Endothelial cell of umbilical vein (primary cell): Measurements from ENCODE around the gene ANAPC2. TPM values are rescaled to one million over a fixed set of nuclear protein-coding genes. Genes with fewer than 3 reads are reported as not detected.

ENCODE experiments used
- BruUV-seq: library from RNA; stranded (reverse); fragments of 400-500 nt; replicated peaks from 2 replicates; lab custom pipeline; 2021; lab: Mats Ljungman, UMichigan
- CTCF ChIA-PET: fragments of 300-600, 350-600 bp; sonication (Branson Sonifier 250); formaldehyde crosslinking; loops from one replicate; lab custom pipeline; 2021; ENCODE audit warnings: antibody characterized with exemption, inconsistent platforms; lab: Charles Lee
- POLR2A ChIA-PET: fragments of 300-600, 350-600 bp; sonication (Branson Sonifier 250); formaldehyde crosslinking; loops from one replicate; lab custom pipeline; 2021; ENCODE audit warnings: antibody characterized with exemption, inconsistent platforms; lab: Charles Lee
- DNase-seq: peaks from one replicate; pipeline ENCODE4 v3.0.0-alpha.2; 2011; ENCODE audit warnings: low read depth, low spot score
- FAIRE-seq: peaks from 2 replicates; lab custom pipeline; 2011; peaks lifted over from hg19 to GRCh38; lab: Jason Lieb, UNC
- H2AFZ ChIP-seq: 2 replicates; pipeline ENCODE4 v1.6.0; 2012; ENCODE audit warnings: low read depth, low read length, control low read depth, inconsistent platforms
- H3K27ac ChIP-seq: 2 replicates; pipeline ENCODE4 v1.5.1; 2011; ENCODE audit warnings: low read depth, mild to moderate bottlenecking, control low read depth, low read length, moderate library complexity; ENCODE audit not compliant: insufficient read depth
- H3K27me3 ChIP-seq, 2 experiments: 2 replicates each; pipeline versions ENCODE4 v1.6.0 to v1.6.1; 2011; ENCODE audit warnings: low read length in 2 of 2, mixed read lengths in 1 of 2; ENCODE audit not compliant: control insufficient read depth in 2 of 2, insufficient read depth in 2 of 2
- H3K36me3 ChIP-seq, 2 experiments: 2 replicates in 1 of 2; 3 replicates in 1 of 2; pipeline ENCODE4 v1.5.1; 2011; ENCODE audit warnings: low read length in 2 of 2, mild to moderate bottlenecking in 1 of 2, moderate library complexity in 1 of 2; ENCODE audit not compliant: control insufficient read depth in 2 of 2, insufficient read depth in 2 of 2; ENCODE audit errors: extremely low read depth in 1 of 2
- H3K4me1 ChIP-seq: 3 replicates; pipeline ENCODE4 v1.5.1; 2011; ENCODE audit warnings: mild to moderate bottlenecking, low read length; ENCODE audit not compliant: control insufficient read depth, insufficient read depth; ENCODE audit errors: extremely low read depth
- H3K4me2 ChIP-seq: 2 replicates; pipeline ENCODE4 v1.6.1; 2011; ENCODE audit warnings: low read length, control low read depth, mixed read lengths; ENCODE audit not compliant: insufficient read depth
- H3K4me3 ChIP-seq, 3 experiments: fragments of 200-600 bp in 1 of 3; sonication (generic), shearing (Covaris generic) in 1 of 3; replicated peaks in 1 of 3; 2 replicates each; pipeline ENCODE4 v1.5.1; 2011 to 2016; ENCODE audit warnings: control low read depth in 3 of 3, low read length in 3 of 3, mild to moderate bottlenecking in 2 of 3, inconsistent platforms in 1 of 3, low read depth in 1 of 3, moderate library complexity in 1 of 3; ENCODE audit not compliant: insufficient read depth in 1 of 3
- H3K79me2 ChIP-seq: 2 replicates; pipeline ENCODE4 v1.6.0; 2012; ENCODE audit warnings: low read length, inconsistent platforms; ENCODE audit not compliant: control insufficient read depth, insufficient read depth
- H3K9ac ChIP-seq: replicated peaks from 2 replicates; pipeline ENCODE3; 2011; ENCODE audit warnings: low read length, control low read depth; ENCODE audit not compliant: insufficient read depth; ENCODE audit errors: extremely low read depth
- H3K9me1 ChIP-seq: replicated peaks from 3 replicates; pipeline ENCODE4 v1.6.0; 2011; ENCODE audit warnings: mild to moderate bottlenecking, low read length; ENCODE audit not compliant: control insufficient read depth, insufficient read depth; ENCODE audit errors: extremely low read depth
- H3K9me3 ChIP-seq: replicated peaks from 2 replicates; pipeline ENCODE4 v1.5.1; 2012; ENCODE audit warnings: low read length, inconsistent platforms; ENCODE audit not compliant: control insufficient read depth, insufficient read depth
- H4K20me1 ChIP-seq: replicated peaks from 2 replicates; pipeline ENCODE3; 2011; ENCODE audit warnings: mild to moderate bottlenecking, low read length; ENCODE audit not compliant: control insufficient read depth, insufficient read depth; ENCODE audit errors: extremely low read depth
- CTCF ChIP-seq, 2 donors: IDR thresholded peaks; 1 replicate in 1 of 2; 2 replicates in 1 of 2; pipeline ENCODE4 v1.5.1; 2011; ENCODE audit warnings: low read length in 2 of 2, mild to moderate bottlenecking in 2 of 2, moderate library complexity in 2 of 2, control low read depth in 1 of 2, inconsistent platforms in 1 of 2, low read depth in 1 of 2; ENCODE audit not compliant: insufficient read depth in 1 of 2; ENCODE audit errors: extremely low read depth in 1 of 2
- EZH2 ChIP-seq: IDR thresholded peaks from 2 replicates; pipeline ENCODE4 v1.6.1; 2012; ENCODE audit warnings: borderline replicate concordance, low read depth, mild to moderate bottlenecking, moderate library complexity, low read length, inconsistent platforms; ENCODE audit not compliant: severe bottlenecking
- FOS ChIP-seq: IDR thresholded peaks from 2 replicates; pipeline ENCODE4 v1.6.1; 2011; ENCODE audit warnings: mild to moderate bottlenecking, low read length, moderate library complexity, borderline replicate concordance; ENCODE audit not compliant: insufficient read depth
- GATA2 ChIP-seq: IDR thresholded peaks from 2 replicates; pipeline ENCODE4 v1.7.0; 2011; ENCODE audit warnings: low read depth, mild to moderate bottlenecking, moderate library complexity, mixed read lengths, low read length; ENCODE audit not compliant: insufficient read length, insufficient read depth
- JUN ChIP-seq: IDR thresholded peaks from 2 replicates; pipeline ENCODE4 v1.6.1; 2011; ENCODE audit warnings: borderline replicate concordance, low read depth; ENCODE audit not compliant: insufficient read length, insufficient read depth
- MAX ChIP-seq: IDR thresholded peaks from 2 replicates; pipeline ENCODE4 v1.6.1; 2011; ENCODE audit not compliant: insufficient read depth, insufficient read length
- MYC ChIP-seq: IDR thresholded peaks from one replicate; pipeline ENCODE4 v1.6.1; 2011; ENCODE audit warnings: mild to moderate bottlenecking, low read depth, low read length
- POLR2A ChIP-seq: IDR thresholded peaks from 2 replicates; pipeline ENCODE4 v1.6.1; 2012; ENCODE audit warnings: low read depth, mild to moderate bottlenecking, control low read depth, low read length
- POLR2AphosphoS5 ChIP-seq: IDR thresholded peaks from 2 replicates; pipeline ENCODE4 v1.6.1; 2012; ENCODE audit warnings: low read depth, mild to moderate bottlenecking, control low read depth, low read length, moderate library complexity; ENCODE audit not compliant: insufficient read depth
- dilution Hi-C: fragments of 300-500 bp; cut with MboI; formaldehyde crosslinking; loops from one replicate; pipeline ENCODE4 v1.15.0; 2019; ENCODE audit warnings: low sequenced_read_pairs; ENCODE audit not compliant: extremely low pct_ligation_motif_present
- intact Hi-C: fragments of 100-400 bp; cut with micrococcal nuclease; formaldehyde crosslinking; loops from one replicate; pipeline ENCODE4 v1.10.0; 2022
- polyA plus RNA-seq, 4 experiments: library from polyadenylated mRNA; depleted of rRNA in 3 of 4; stranded (reverse) in 3 of 4; unstranded in 1 of 4; fragments of >200 nt; gene quantifications; 2 replicates each; pipeline versions ENCODE4 v1.2.1 to v1.2.3, GENCODE V29; 2011 to 2012; ENCODE audit warnings: missing spikeins in 1 of 4
- total RNA-seq: library from RNA; stranded (reverse); gene quantifications from 2 replicates; pipeline ENCODE4 v1.2.3, GENCODE V29; 2021

The ANAPC2 gene
- total and polyA plus RNA-seq, 2 donors (not counting 3 experiments of a cell fraction or from before 2014, with no cell fraction given), result 44.8 to 69.2 TPM

- dilution Hi-C loops, result no loop called here
- no peak for FAIRE-seq
These were observed 42.4 kb downstream of the ANAPC2 start for GRCh38 chr9:137145731-137146526.

GRCh38 chr9:137143459-137143858 lies 44.9 kb downstream of the ANAPC2 start:
- DNase-seq, result no peak
- intact Hi-C loops, result no loop called here
- POLR2A ChIA-PET, result no interaction called here
- Histone ChIP-seq H3K27ac (no peak overlapping the region), H3K9me1 (no peaks in the 10 kb centered on the region), H4K20me1 (no peaks in the 10 kb centered on the region), H3K4me1 (no peaks in the 10 kb centered on the region), H3K79me2 (no peaks in the 10 kb centered on the region), H3K4me3 (no peak overlapping the region), H3K4me2 (no peak overlapping the region), H3K27me3 (peaks cover 19 to 20% of the 10 kb centered on the region in 2 experiments), H3K9me3 (no peaks in the 10 kb centered on the region), H2AFZ (no peak overlapping the region), H3K9ac (no peak overlapping the region), H3K36me3 (no peaks in the 10 kb centered on the region)
- no peak for FAIRE-seq
- TF ChIP-seq FOS, result no peak
- no peak for TF ChIP-seq POLR2A
- no peak for TF ChIP-seq JUN
- no peak for TF ChIP-seq EZH2
- no peak for TF ChIP-seq MYC
- no peak for TF ChIP-seq CTCF (IDR thresholded peaks at IDR 0.05; ENCODE audit: extremely low read depth in 1 of 2, insufficient read depth in 1 of 2, low read depth in 1 of 2, low read length in 2 of 2)
- TF ChIP-seq POLR2AphosphoS5, result no peak
- no peak for TF ChIP-seq GATA2
- no peak for TF ChIP-seq MAX
- BruUV-seq, result no TSS peak
- dilution Hi-C loops, result no loop called here
- CTCF ChIA-PET, result no interaction called here

More at GRCh38 chr9:137145731-137146526, 42.4 kb downstream of the ANAPC2 start:
- no peaks in the 10 kb centered on the region for H4K20me1 ChIP-seq
- no peak for DNase-seq
- H3K9me1 ChIP-seq, result no peaks in the 10 kb centered on the region
- intact Hi-C loops, result no loop called here
- TF ChIP-seq FOS, result no peak
- H3K79me2 ChIP-seq, result no peaks in the 10 kb centered on the region
- no peak overlapping the region for H2AFZ ChIP-seq
- CTCF ChIA-PET, result no interaction called here
- no peaks in the 10 kb centered on the region for H3K9me3 ChIP-seq
- POLR2A ChIA-PET, result interaction anchor here (0.8 kb wide), 1 partner anchor 95 kb away, joined by 3 read pairs; the partner anchor contains the start of gene TUBB4B
- H3K27ac ChIP-seq, result no peak overlapping the region
- no peak overlapping the region for H3K9ac ChIP-seq
- no peak overlapping the region for H3K4me2 ChIP-seq
- H3K27me3 ChIP-seq, result peaks cover 0 to 2% of the 10 kb centered on the region in 2 experiments
- no TSS peak for BruUV-seq
- no peaks in the 10 kb centered on the region for H3K4me1 ChIP-seq
- H3K36me3 ChIP-seq, result no peaks in the 10 kb centered on the region
- no peak overlapping the region for H3K4me3 ChIP-seq
